ENCODE data around the gene TRPM4. TPM values are rescaled to one million over a fixed set of nuclear protein-coding genes. Genes with fewer than 3 reads are reported as not detected.

Gene TRPM4
- total RNA-seq, 4 donors from 2014 or later: 7.6 to 28.9 (median 18.0) TPM

DNA sequence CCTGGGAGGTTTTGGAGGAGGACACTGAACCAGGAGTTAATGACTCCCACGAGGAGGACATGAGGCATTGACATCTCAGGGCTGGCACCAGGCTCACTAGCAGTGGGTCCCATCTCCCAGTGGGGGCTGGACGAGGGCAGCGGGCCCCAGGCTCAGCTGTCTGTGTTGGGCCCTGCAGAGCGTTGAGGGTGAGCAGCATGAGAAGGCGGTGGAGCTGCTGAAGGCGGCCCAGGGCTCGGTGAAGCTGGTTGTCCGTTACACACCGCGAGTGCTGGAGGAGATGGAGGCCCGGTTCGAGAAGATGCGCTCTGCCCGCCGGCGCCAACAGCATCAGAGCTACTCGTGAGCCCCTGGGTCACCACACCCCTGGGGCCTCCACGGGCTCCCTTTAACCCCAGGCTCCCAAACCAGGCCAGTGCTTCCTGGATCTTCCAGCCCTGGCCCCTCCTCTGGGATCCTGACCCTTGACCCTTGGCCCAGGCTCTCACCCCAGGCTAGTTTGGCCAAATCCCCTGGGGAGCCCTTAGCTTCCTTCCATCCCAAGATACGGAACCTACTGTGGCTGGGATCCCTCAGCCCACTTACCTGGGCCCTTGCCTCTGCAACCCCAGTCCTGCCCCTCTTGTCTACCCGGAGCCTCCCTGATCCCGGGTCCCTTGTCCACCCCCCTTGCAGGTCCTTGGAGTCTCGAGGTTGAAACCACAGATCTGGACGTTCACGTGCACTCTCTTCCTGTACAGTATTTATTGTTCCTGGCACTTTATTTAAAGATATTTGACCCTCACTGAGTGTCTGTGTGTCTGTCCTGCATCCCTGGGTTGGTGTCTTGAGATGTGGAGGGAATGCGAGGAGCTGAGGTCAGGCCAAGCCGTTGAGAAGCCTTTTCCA is 39.7 kb upstream of the TRPM4 start:
- H3K27ac ChIP-seq: peak overlapping the region; percentile 93 to 98 (median 94)
- no peaks in the 10 kb centered on the region for H3K36me3 ChIP-seq
- 37 to 57% methylated on average over 10 to 14 of the region's 26 CpGs for WGBS, 2 donors
- TF ChIP-seq, protein P1, sequence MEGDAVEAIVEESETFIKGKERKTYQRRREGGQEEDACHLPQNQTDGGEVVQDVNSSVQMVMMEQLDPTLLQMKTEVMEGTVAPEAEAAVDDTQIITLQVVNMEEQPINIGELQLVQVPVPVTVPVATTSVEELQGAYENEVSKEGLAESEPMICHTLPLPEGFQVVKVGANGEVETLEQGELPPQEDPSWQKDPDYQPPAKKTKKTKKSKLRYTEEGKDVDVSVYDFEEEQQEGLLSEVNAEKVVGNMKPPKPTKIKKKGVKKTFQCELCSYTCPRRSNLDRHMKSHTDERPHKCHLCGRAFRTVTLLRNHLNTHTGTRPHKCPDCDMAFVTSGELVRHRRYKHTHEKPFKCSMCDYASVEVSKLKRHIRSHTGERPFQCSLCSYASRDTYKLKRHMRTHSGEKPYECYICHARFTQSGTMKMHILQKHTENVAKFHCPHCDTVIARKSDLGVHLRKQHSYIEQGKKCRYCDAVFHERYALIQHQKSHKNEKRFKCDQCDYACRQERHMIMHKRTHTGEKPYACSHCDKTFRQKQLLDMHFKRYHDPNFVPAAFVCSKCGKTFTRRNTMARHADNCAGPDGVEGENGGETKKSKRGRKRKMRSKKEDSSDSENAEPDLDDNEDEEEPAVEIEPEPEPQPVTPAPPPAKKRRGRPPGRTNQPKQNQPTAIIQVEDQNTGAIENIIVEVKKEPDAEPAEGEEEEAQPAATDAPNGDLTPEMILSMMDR (IDR thresholded peaks at IDR 0.05): no peak
- no peak for TF ChIP-seq POLR2A (IDR thresholded peaks at IDR 0.05)
- intact Hi-C loops (cut with DNase I): no loop called here
- H3K4me3 ChIP-seq: peak overlapping the region; percentile 57 to 79 (median 72)
- peaks cover 0 to 5% (median 0%) of the 10 kb centered on the region in 4 donors for H3K27me3 ChIP-seq
- peaks cover 25 to 62% (median 29%) of the 10 kb centered on the region in 3 donors for H3K4me1 ChIP-seq
- DNase-seq: no peak
- H3K9me3 ChIP-seq: no peaks in the 10 kb centered on the region

DNA sequence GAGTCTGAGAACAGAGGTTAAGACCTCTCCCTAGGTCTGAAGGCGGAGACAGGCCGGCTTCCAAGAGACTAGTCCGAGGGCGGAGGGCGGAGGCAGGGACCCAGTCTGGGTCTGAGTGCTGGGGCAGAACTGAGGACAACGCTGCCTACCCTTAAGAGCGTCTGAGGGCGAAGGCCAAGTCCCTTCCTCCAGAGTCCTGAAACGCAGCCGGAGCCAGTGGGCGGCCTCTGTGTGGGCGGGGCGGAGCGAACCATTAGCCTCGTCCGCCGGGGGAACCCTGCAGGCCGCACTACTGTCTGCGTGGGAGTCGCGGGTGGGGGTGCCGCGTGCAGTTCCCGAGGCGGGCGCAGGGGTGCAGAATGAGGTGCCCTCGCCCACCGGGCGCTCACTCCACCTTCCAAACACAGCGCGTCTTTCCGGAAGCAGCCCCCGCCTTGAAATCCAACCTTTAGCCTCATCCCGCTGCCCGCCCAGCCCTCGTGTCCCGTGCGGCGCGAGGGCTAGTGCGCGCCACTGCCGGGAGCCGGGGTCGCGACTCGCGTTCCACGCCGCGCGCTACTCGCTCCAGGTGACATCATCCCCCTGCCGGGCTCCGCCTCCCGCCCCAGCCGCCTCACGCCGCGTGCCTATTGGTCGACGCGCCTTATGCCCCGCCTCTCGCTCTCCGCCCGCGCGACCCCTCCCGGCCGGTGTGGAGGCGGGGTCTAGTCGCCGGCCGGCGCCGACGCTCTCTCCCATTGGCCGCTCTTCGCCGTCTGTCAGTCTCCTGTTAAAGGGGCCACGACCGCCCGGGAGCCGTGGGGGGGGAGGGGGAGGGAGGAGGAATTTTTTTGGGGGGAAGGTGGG is 38.8 kb upstream of the TRPM4 start, which contains the start of gene C19orf73:
Gene C19orf73, minus strand, starts transcription at position 579 of the 846 bp plus-strand sequence. Its CDS starts 121 bp downstream, at position 458.
- peak in 3 of 4 donors; percentile 21 to 62 (median 41) for TF ChIP-seq POLR2A (IDR thresholded peaks at IDR 0.05)
- TF ChIP-seq, protein P1 (IDR thresholded peaks at IDR 0.05): peak in 4 of 6 experiments; percentile 12 to 49 (median 40)
- peak; percentile 73 for DNase-seq
- Histone ChIP-seq H3K9me3 (no peaks in the 10 kb centered on the region), H3K4me1 (peaks cover 23 to 56% (median 26%) of the 10 kb centered on the region in 3 donors), H3K27ac (peak within 1 kb of the TSS; percentile 93 to 98 (median 94)), H3K27me3 (peaks cover 0 to 5% (median 0%) of the 10 kb centered on the region in 4 donors), H3K4me3 (peak within 1 kb of the TSS; percentile 57 to 79 (median 72)), H3K36me3 (no peaks in the 10 kb centered on the region)
- WGBS, 2 donors: 0% methylated on average over 18 of the region's 85 CpGs; no CpG with 5 or more reads in 1 of the 2 donors
- intact Hi-C loops (cut with DNase I): no loop called here

DNA sequence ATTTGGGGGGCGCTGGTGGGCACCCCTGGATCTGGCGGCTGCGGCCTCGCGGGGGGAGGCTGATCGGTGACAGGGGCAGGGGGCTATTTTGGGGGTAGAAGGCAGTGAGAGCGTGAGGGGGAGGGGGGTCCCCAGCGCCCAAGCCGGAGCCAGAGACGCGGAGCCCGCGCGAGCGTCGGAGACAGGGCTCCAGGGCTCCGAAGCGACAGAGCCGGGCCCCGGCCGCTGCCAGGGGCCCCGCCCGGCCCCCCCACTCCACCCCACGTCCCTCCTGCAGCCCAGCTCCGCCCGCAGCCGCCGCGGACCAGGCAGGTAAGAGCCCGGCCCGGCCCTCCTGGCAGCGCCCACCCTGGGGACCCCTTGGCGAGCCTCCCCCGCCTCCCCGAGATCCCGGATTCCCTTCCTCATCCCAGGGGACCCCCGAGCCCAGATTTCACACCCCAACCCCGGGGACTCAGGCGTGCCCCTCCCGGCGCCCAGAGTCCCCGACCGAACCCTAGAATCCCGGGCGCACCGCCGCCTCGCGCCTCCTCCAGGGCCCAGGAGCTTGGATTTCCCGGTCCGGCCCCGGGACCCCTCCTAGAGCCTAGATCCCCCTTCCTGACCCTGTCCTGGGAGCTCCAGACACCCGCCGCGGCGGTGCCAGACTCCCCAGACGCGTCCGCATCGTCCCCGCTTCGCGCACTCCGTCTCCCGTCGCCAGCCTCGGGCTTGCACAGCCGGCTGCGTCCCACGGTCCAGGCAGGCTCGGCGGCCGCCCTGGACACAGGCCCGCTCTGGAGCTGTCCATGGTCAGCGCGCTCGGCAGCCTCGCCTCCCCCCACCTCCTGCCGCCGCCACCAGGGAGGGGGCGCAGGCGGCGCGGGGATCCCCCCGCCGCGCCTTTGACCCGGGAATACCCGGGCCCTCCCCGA is 37.9 kb upstream of the TRPM4 start, which contains the start of gene PPFIA3:
Gene PPFIA3, plus strand, starts transcription at position 134 of the 914 bp plus-strand sequence. CDS start 8,330 bp downstream, outside the sequence.
- Histone ChIP-seq H3K4me1 (peaks cover 20 to 60% (median 24%) of the 10 kb centered on the region in 3 donors), H3K36me3 (no peaks in the 10 kb centered on the region), H3K4me3 (peak within 1 kb of the TSS; percentile 57 to 79 (median 72)), H3K9me3 (no peaks in the 10 kb centered on the region), H3K27me3 (peaks cover 0 to 5% (median 0%) of the 10 kb centered on the region in 4 donors), H3K27ac (peak within 1 kb of the TSS; percentile 93 to 98 (median 94))
- intact Hi-C loops (cut with DNase I): no loop called here
- WGBS, 2 donors: 0% methylated on average over 11 of the region's 90 CpGs; no CpG with 5 or more reads in 1 of the 2 donors
- DNase-seq: no peak
- TF ChIP-seq POLR2A (IDR thresholded peaks at IDR 0.05): no peak
- TF ChIP-seq, protein P1 (IDR thresholded peaks at IDR 0.05): no peak

DNA sequence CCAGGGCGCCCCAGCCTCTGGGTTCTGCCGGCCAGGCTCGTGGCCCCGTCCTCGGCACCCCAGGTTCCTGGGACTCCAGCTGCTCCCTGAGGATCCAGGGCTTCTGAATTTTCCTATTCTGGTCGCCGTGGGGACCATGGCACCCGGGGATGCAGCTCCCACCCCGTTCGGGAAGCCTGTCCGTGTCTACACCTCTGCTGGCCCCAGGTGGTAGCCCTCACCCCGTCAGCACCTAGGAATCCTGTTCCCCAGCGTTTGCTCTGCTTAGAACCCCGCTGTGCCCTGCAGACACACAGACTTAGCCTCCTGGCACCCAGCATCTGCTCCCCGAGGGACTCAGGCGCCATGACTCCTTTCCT is 37.3 kb upstream of the TRPM4 start:
- 20 to 24% methylated on average over 2 to 11 of the region's 16 CpGs for WGBS, 2 donors
- TF ChIP-seq POLR2A (IDR thresholded peaks at IDR 0.05): no peak
- TF ChIP-seq, protein P1 (IDR thresholded peaks at IDR 0.05): no peak
- DNase-seq: no peak
- H3K9me3 ChIP-seq: no peaks in the 10 kb centered on the region
- no peaks in the 10 kb centered on the region for H3K36me3 ChIP-seq
- H3K27me3 ChIP-seq: peaks cover 0 to 5% (median 0%) of the 10 kb centered on the region in 4 donors
- intact Hi-C loops (cut with DNase I): no loop called here
- H3K27ac ChIP-seq: peak overlapping the region in 1 of 4 donors; percentile 95
- peak overlapping the region; percentile 57 to 79 (median 72) for H3K4me3 ChIP-seq
- H3K4me1 ChIP-seq: peaks cover 20 to 60% (median 25%) of the 10 kb centered on the region in 3 donors

Data from esophagus squamous epithelium (tissue), 5 donors.